HK-2 (cell line): ENCODE data around the gene PDP2.
A peak's percentile ranks its signal among the peaks of the same experiment; 100 is the strongest.
"Not testable (repeated sequence)": the region's sequence is repeated elsewhere in the genome, so short reads cannot be mapped to it uniquely, and the experiment has no call there.

Source experiments
- DNase-seq: peaks from one replicate; pipeline ENCODE4 v3.0.0-alpha.2; 2018; ENCODE audit not compliant: unreplicated experiment

Gene PDP2

GRCh38 chr16:66853261-66854139, 26.8 kb upstream of the PDP2 start:
- DNase-seq: no peak

- no peak for DNase-seq
Measured at GRCh38 chr16:66856184-66856730, 24.1 kb upstream of the PDP2 start.

GRCh38 chr16:66856801-66857200, 23.5 kb upstream of the PDP2 start:
- DNase-seq: no peak

- no peak for DNase-seq
Measured at GRCh38 chr16:66857437-66857836, 22.9 kb upstream of the PDP2 start.

- peak; percentile 48 for DNase-seq
Measured at GRCh38 chr16:66858740-66859396, 21.4 kb upstream of the PDP2 start.

DNA sequence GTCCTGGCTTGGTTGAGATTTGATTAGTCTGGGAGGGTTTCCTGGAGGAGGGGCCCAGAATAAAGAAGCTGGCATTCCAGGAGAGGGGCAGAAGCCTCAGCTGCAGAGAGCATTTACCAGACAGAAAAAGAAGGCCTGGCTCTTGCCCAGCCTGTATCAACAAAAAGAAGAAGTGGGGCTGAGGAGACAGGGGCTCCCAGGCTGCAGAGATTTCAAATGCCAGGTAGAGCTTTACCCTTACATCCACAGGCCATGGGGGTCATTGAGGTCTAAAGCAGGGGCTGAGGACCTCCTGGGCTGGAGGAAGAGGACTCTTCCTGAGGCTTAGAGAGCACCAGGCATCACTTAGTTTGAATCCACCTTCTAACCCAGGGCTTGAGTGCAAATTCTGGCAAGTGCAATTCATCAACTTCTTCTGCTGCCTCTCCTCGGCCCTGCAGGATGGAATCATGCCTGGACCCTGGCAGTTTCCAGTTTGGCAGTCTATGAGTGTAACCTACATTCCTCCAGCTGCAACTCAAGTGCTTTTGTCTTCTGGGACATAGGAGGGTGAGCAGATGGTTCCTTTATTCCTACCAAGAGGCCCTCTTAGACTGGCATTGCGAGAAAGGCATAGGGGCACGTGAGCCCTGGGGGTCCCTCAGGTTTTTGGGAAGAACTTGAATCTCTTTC, 20.8 kb upstream of the PDP2 start:
- DNase-seq: no peak

GRCh38 chr16:66862023-66862520, 18.2 kb upstream of the PDP2 start:
- no peak for DNase-seq

DNA sequence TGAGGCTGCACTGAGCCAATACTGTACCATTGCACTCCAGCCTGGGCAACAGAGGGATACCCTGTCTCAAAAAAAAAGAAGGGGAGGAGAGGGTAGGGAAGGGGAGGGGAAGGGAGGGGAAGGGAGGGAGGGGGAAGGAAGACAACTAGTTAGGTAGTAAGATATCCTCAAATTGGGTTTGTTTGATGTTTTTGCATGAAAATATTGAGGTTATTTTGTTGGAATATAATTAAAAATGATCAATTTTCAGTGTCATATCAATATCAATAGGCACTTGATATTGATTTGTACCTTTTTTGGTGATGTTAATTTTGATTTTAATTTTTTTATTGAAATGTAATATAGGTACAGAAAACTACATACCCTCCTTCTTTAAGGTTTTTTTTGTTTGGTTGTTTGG, 16.6 kb upstream of the PDP2 start:
- no peak for DNase-seq

DNA sequence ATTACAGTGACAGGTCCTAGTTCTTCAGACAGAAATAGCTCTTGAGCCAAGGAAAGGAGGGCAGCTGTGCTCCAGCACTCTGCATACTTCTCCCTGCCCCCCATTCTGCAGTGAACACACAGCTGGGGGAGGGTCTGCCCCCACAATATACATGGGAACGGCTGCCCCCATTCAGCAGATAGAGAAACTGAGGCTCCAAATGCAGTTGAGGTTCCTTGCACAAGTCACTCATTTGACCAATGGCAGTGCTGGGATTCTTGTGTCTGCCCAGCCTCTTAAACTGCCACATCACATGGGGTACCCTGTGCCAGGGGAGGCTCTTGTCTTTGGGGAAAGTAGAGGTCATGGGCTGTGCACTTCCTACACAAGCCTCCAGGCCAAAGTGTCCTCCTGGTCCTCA, 10.9 kb upstream of the PDP2 start:
- DNase-seq: no peak

- not testable (repeated sequence) for DNase-seq
Measured at GRCh38 chr16:66871363-66871762, 9.0 kb upstream of the PDP2 start.

DNA sequence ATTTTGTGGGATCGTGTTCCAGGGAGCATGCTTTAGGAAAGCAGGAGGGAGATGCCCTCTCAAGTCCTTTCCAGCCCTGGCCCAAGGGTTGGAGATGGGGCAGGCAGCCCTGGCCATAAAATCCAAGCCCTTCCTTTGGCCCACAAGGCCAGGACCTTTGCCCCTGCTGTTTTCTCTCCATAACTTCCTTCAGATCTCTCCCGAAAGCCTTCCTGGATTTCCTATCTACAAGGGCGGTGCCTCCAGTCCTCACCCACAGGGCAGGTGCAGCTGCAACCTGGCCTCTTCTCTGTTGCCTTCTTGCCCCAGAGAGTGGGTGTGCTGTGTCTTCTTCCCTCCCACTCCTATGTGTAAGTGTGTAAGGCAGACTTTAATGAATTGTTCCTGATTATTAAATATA, 8.5 kb upstream of the PDP2 start:
- no peak for DNase-seq

GRCh38 chr16:66872559-66872942, 7.8 kb upstream of the PDP2 start:
- no peak for DNase-seq

- peak; percentile 99 for DNase-seq
Measured at GRCh38 chr16:66872943-66873684, 7.2 kb upstream of the PDP2 start.

- no peak for DNase-seq
Measured at GRCh38 chr16:66873685-66874055, 6.6 kb upstream of the PDP2 start.

DNA sequence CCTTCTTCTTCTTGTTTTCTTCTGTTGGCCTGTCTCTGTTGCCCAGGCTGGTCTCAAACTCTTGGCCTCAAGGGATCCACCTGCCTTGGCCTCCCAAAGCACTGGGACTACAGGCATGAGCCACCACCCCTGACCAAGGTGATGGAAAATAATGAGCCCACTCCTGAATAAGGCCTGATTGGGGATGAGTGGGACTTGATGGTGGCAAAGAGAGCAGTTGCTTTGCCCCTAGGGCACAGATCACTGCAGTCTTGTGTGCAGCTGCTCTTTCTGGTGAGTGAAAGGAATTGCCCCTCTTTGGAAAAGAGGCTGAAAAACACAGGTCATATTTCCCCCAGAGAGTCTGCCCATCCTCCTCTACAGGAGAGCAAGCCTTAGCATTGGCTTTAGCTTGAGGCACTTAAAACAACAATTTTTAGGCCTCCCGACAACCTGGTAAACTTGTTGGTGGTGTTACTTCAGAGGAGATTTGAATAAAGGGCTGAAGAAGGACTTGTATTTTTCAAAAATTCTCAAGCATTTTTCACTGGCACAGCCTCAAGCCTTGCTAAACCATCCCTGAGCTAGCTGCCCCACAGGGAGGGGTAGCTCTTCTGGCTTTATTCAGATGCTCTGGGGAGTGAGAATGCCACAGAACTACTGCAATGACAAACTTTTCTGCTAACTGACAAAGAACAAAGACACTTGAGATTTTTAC, 6.1 kb upstream of the PDP2 start:
- DNase-seq: peak; percentile 33

GRCh38 chr16:66878067-66878466, 2.2 kb upstream of the PDP2 start:
- no peak for DNase-seq

DNA sequence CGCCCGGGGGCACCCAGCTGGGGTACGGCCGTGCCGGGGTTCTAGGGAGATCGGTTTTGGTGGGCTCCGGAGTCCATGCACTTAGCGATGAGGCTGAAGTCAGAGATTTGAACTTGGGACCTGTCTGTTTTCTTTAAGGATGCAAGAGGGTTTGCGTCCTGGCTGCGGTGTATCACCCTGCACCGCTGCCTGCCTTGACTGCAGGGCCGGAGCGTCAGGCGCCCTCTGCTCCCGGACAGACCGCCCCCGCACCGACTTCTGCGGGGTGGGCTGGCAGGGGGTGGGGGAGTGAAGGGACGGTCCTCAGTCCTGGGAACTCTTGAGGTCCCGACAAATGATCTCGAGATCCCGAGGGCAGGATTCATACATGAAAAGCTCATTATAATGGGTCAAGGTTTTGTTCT, 701 bp downstream of the PDP2 start:
- no peak for DNase-seq

DNA sequence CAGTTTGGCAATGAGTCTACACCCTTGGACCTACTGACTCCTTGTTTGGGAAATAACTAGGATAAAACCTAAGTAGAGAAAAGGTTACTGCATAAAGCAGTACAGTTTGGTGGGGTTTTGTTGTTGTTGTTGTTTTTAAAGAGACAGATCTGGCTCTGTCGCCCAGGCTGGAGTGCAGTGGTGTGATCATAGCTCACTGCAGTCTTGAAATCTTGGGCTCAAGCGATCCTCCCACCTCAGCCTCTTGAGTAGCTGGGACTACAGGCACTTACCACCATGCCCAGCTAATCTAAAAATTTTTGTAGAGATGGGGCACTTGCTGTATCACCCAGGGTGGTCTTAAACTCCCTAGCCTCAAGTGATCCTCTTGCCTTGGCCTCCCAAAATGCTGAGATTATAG, 1.2 kb downstream of the PDP2 start:
- no peak for DNase-seq

- no peak for DNase-seq
Measured at GRCh38 chr16:66881964-66882508, 1.7 kb downstream of the PDP2 start.

DNA sequence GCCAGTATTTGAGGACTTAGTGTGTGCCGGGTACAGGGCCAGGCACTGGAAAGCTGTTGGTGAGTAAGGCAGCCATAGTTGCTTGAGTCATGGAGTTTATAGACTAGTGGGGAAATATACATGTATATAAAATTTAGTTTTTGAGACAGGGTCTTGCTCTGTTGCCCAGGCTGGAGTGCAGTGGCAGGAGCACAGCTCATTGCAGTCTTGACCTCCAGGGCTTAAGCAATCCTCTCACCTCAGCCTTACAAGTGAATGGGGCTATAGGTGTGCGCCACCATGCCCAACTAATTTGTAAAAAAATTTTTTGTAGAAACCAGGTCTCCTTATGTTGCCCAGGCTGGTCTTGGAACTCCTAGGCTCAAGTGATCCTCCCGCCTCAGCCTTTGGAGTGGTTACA, 2.4 kb downstream of the PDP2 start:
- no peak for DNase-seq

DNA sequence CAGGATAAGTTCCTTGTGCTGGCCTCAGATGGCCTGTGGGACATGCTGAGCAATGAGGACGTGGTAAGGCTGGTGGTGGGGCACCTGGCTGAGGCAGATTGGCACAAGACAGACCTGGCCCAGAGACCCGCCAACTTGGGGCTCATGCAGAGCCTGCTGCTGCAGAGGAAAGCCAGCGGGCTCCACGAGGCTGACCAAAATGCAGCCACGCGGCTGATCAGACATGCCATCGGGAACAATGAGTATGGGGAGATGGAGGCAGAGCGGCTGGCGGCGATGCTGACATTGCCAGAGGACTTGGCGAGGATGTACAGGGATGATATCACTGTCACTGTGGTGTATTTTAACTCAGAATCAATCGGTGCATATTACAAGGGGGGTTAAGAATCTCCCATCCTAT, 5.2 kb downstream of the PDP2 start:
- DNase-seq: no peak
